GM19099 (cell line): ENCODE results near the gene SFTPD.
A peak's percentile ranks its signal among the peaks of the same experiment; 100 is the strongest.

Experiments
- POLR2A ChIP-seq: IDR thresholded peaks from 3 replicates; pipeline ENCODE4 v1.6.1; 2011; ENCODE audit warnings: low read depth; ENCODE audit not compliant: insufficient read length; ENCODE audit errors: extremely low read depth

Gene SFTPD

GRCh38 chr10:79904671-79905321 lies 44.1 kb downstream of the SFTPD start:
- TF ChIP-seq POLR2A: peak; percentile 29

GRCh38 chr10:79898597-79899325 lies 50.1 kb downstream of the SFTPD start:
- no peak for TF ChIP-seq POLR2A

GRCh38 chr10:79890469-79890868 lies 58.4 kb downstream of the SFTPD start:
- no peak for TF ChIP-seq POLR2A
